GM12864 (cell line): ENCODE measurements around the gene ADAMTSL4.

ENCODE experiments used
- DNase-seq: peaks from one replicate; pipeline ENCODE4 v3.0.0-alpha.2; 2011; ENCODE audit warnings: low read depth
- H3K4me3 ChIP-seq: 2 replicates; pipeline ENCODE4 v1.5.1; 2011; ENCODE audit warnings: mild to moderate bottlenecking, low read depth, low read length, control low read depth
- TF ChIP-seq, protein P1 (sequence below): IDR thresholded peaks from 2 replicates; pipeline ENCODE4 v1.5.1; 2011; ENCODE audit warnings: low read depth, mild to moderate bottlenecking, moderate library complexity, low read length, control low read depth, inconsistent platforms; ENCODE audit errors: missing control alignments

Gene ADAMTSL4

DNA sequence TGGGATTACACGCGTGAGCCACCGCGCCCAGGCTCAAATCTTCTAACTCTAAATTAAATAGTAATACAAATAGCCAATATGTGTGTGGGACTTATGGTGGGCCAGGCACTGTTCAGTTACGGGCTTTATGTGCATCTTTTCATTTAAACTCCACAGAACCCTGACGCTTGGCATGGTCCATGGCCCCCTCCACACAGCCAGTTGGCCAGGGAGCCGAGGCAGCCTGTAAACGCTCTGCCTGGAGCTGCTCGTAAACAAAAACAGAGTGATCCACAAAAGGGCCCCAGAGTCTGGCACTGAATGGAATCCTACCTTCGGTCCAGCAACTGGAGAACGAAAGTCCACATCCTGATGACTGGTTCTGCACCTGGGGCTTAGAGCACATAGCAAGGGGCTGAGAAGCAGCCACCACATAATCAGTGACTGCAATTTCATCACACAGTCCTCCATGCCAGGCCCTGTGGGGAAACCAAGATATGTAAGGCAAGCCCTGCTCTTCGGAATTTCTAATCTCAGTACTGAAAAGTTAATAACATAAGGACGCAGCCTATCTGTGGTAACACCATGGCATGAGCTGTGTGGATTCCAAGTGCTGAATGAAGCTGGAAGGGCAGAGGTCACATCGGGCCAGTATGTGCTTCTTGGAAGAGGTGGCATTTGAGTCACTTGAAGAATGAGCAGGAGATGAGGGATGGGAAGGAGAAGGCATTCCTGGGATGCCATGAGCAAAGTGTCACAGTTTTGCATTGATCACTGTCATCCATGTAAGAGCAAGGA, 13.5 kb upstream of the ADAMTSL4 start:
- DNase-seq: no peak
- TF ChIP-seq, protein P1, sequence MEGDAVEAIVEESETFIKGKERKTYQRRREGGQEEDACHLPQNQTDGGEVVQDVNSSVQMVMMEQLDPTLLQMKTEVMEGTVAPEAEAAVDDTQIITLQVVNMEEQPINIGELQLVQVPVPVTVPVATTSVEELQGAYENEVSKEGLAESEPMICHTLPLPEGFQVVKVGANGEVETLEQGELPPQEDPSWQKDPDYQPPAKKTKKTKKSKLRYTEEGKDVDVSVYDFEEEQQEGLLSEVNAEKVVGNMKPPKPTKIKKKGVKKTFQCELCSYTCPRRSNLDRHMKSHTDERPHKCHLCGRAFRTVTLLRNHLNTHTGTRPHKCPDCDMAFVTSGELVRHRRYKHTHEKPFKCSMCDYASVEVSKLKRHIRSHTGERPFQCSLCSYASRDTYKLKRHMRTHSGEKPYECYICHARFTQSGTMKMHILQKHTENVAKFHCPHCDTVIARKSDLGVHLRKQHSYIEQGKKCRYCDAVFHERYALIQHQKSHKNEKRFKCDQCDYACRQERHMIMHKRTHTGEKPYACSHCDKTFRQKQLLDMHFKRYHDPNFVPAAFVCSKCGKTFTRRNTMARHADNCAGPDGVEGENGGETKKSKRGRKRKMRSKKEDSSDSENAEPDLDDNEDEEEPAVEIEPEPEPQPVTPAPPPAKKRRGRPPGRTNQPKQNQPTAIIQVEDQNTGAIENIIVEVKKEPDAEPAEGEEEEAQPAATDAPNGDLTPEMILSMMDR: no peak

DNA sequence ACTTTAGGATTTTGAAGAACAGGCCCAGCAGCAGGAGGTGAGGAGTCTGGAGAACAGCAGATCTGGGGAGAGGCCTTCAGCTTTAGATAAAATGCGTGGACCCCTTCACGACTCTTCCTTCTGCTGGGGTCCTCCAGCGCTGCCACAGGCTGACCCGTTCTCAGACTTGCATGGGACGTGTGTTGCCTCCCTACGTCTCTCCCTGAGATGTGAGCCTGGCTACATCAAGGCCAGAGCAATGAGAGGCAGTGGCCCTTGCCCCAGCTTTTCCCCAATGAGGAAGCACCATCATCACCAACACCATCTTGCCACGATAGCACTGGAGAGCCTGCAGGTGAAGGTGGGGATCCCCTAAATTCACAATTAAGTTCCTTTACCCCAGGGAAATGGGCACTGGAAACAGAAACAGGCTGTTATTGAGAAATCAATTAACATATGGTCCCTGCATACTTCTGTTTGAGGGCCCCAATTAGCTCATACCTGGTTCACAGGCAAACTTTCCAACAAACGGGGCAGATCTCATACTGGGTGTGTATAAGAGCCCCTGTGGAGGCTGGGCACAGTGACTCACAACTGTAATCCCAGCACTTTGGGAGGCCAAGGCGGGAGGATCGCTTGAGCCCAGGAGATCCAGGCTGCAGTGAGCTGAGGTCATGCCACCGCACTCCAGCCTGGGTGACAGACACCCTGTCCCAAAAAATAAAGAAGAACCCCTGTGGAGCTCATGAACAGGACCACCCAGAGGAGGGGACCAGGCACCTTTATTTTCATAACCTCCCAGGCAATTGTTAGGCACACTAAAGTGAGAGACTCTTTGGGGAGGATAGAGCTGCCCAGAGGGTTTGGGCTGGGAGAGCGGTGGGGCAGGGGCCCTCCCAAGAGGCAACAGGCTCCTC, 12.1 kb upstream of the ADAMTSL4 start:
- DNase-seq: no peak
- TF ChIP-seq, protein P1: no peak
- no peak overlapping the region for H3K4me3 ChIP-seq

More for the DNA sequence above, 13.5 kb upstream of the ADAMTSL4 start:
- no peak overlapping the region for H3K4me3 ChIP-seq

DNA sequence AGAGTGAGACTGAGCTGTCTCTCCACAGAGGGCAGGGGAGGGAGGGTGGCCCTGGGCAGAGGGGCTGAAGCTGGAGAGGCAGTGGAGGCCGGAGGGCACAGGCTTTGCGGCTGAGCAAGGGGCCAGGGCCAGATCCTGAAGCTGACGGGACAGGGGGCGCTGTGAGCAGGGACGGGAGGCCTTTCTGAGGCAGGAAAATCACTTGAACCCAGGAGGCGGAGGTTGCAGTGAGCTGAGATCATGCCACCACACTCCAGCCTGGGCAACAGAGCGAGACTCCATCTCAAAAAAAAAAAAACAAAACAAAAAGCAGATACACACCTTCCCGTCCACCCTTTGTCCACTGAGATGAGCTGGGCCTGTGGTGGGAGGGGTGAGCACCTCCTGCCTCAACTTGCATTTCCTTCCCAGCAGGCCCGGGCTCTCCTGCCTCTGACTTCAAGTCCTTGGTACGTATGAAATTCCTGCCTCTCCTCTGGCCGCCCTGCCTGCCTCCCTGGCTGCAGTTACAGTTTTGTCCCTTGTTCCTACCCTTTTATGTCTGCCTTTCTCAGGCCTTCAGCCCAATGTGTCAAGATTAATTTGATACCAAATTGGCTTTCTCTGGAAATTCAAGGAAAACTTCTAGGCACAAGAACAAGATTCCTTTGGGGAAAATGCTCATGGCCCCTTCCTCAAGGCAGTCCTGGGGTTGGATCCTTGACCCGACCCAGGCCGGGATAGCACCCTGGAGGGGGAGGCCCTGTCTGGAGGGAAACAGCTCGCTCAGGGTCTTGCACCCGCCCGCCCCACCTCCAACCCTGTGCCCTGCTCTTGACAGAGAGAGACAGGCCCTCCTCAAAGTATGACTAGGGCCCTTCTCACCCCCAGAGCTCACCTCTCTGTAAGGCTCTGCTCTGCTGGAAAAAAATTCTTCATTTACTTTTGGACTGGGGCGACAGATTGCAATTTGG, 11.2 kb upstream of the ADAMTSL4 start:
- no peak for DNase-seq
- TF ChIP-seq, protein P1: no peak

DNA sequence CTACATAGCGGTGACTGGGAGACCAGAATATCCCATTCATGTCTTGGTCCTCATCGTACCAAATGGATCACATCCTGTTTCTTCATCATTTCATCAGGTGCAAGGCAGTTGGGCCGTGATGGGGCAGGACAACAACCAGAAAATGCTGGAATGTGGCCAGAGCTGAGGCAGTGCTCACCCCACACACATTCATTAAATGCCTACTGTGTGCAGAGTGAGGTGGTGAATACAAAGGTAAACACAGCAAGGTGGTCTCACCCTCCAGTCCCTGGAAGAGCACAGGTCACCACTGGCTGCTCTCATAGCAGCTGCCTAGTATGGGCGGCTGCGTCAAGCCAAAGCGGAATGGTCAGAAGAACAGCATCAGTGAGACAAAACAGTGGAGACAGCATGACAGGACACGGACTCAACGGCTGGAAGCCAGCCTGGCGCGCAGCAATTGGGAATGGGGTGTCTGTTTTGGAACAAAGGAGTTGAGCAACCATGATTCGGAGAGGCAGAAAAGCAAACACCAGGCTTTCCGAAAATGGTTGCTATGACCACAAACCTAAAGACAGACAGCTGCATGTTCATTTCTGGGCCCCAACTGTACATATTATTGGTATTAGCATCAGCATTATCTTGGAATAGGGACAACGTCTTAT, 5.6 kb upstream of the ADAMTSL4 start:
- TF ChIP-seq, protein P1: no peak
- H3K4me3 ChIP-seq: no peak overlapping the region
- no peak for DNase-seq

More for the DNA sequence above, 11.2 kb upstream of the ADAMTSL4 start:
- no peak overlapping the region for H3K4me3 ChIP-seq

DNA sequence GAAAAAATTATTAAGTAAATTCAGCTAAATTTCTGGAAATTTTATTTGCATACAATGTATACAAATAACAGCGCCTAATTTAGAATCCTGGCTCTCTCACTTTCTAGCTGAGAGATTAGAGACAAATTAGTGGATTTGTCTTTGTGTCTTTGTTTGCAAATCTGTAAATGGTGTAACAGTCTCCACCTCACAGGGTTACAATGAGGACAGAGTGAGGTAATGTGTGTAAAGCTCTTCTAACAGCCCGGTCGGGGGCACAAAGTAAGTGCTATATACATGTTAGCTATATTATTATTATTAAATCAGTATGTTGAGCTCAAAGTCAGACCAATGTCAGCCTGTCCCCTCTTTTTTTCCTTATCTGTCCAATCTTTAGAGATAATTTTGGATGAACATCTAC, 5.0 kb upstream of the ADAMTSL4 start:
- DNase-seq: no peak
- H3K4me3 ChIP-seq: no peak overlapping the region
- TF ChIP-seq, protein P1: no peak

DNA sequence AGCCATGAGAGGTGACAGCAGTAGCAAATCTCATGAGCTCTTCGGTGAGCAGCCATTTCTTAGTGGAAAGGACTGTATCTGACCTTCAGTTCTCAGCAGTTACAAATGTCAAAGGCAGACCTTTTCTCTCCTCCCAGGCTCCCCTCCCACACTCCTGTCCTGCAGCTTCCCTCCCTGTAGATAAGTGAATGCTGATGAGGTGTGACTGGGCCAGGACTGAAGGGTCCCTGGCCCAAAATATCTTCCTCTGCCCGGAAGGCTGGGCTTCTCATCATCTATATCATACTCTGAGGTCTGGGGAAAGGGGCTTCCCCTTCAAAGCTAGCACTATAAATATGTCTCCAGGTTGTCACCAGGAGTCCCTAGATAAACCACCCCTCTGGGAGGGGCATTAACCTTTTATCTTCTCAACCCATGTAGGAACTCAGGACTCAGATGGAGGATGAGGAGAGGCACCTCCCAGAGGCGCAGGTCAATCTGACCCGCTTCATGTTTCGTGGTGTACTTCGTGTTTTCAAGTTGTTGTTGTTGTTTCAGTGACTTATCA, 3.6 kb upstream of the ADAMTSL4 start:
- TF ChIP-seq, protein P1: no peak
- no peak overlapping the region for H3K4me3 ChIP-seq
- no peak for DNase-seq
